Activated CD8-positive, alpha-beta memory T cell treated with anti-CD3 and anti-CD28 coated beads for 36 hours (primary cell): ENCODE results near the gene BLTP2. TPM values are rescaled to one million over a fixed set of nuclear protein-coding genes. Genes with fewer than 3 reads are reported as not detected.
"Not testable (repeated sequence)": the region's sequence is repeated elsewhere in the genome, so short reads cannot be mapped to it uniquely, and the experiment has no call there.

ENCODE experiments used
- CTCF ChIA-PET: fragments of 350-600 bp; sonication (Branson Sonifier 250); formaldehyde crosslinking; loops from one replicate; lab custom pipeline; 2021; ENCODE audit warnings: antibody characterized with exemption; lab: Charles Lee
- POLR2A ChIA-PET: fragments of 350-600 bp; sonication (Branson Sonifier 250); formaldehyde crosslinking; loops from one replicate; lab custom pipeline; 2021; ENCODE audit warnings: antibody characterized with exemption; lab: Charles Lee
- total RNA-seq, 2 experiments: library from RNA; stranded (reverse); gene quantifications; one replicate each; pipeline ENCODE4 v1.2.3, GENCODE V29; 2021

Gene BLTP2
- total RNA-seq, 2 experiments from 2014 or later: 202 to 216 TPM

DNA sequence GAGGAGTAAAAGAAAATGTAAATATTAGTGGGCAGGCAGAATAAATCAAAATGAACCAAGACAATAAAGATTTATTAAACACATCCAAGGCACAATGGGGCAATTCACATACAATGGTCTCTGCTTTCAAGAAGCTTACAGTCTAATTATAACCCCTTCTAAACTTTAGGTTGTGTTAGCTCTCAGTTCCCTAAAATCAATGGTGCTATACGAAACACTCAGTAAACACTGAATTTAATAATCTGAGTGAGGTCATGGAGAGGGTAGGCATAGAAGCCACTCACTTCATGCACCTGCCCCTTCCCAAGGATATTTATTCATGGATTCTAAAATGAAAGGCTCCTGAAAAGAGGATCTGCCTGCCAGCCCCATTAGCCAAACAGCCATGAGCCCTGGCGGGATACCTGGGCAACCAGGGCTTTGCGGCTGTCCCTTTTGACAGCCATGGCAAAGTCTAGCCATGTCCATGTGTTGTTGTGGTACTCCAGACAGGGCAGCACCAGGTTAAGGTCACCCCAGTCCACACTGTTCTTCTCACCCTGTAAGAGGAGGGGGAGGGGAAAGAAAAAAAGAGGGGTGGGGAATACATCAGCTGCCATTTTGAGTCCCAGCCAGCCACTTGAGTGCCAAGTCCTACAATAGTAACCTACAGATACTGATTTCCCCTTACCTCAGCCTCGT lies 29.6 kb downstream of the BLTP2 start:
- ChIA-PET CTCF (interaction anchor here (1.0 kb wide), 1 partner anchor 65 kb away, joined by 3 read pairs; no protein-coding TSS in a partner anchor), POLR2A (no interaction called here)

DNA sequence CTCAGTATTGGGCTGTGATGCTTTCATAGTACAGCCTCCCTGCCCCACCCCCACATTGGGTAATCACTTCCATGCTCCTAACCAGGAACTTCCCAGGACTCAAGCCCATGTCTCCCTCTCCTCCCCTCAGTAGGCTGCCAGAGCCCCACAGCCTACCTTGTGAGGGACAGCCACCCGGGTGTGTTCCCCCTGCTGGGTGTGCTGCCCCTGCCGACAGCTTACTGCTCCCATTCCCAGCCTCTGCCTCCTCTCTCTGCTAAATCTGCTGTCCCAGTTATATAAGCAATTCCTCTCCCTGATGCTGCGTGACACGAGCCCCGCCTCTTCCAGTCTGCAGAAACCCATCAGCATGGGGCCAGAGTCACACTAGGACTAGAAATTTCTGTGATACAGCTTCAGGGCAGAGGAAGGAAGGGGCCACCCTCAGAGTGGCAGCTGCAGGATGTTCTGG lies 31.0 kb downstream of the BLTP2 start, which contains the start of gene RSKR:
RSKR (minus strand) TSS at position 255 of the 451 bp plus-strand sequence; CDS start at position 231, 24 bp downstream.
- ChIA-PET CTCF (interaction anchor here (1.5 to 2.5 kb wide), 3 partner anchors 20 to 121 kb away, joined by 3 to 6 read pairs (median 6); no protein-coding TSS in a partner anchor), POLR2A (no interaction called here)

DNA sequence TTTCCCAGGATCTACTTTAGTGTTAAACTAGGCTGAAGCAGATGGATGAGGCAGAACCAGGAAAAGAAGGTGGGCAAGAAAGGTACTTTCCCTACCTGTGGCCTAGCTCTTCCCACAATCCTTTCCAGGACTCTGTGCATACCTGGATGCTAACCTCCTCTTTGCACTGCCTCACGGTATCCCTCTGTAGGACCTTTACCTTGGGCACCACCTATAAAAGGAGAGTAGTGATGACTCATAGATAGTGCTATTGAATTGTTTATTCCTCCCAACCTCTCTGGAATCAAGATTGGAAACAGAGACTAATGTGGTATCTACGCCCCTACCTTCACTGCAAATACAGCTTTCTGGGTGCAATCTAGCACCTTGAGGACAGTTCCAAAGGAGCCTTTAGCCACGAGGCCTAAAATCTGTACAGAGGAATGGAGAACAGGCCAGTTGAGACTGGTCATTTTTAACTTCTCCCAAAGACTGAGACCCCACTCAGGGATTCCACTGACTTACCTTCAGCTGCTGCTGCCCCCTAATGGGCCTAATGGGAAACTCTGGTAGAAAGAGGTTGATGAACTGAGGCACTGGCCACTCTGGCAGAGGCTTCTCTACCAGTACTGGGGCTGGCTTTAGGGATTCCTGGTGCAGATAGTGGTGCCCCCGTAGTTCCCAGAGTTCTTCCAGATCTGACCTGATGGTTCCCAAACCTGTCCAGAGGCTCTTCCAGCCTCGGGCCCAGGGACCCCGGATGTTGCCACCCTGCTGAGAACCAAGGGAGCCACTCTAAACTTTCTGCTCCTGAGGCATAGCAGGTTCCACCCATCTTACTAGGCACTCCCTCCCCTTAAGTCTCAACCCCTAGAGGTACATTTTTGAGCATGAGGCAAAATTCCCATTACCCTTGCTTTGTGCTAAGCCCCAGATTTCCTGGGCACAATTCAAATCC lies 31.8 kb downstream of the BLTP2 start:
- POLR2A ChIA-PET: no interaction called here

DNA sequence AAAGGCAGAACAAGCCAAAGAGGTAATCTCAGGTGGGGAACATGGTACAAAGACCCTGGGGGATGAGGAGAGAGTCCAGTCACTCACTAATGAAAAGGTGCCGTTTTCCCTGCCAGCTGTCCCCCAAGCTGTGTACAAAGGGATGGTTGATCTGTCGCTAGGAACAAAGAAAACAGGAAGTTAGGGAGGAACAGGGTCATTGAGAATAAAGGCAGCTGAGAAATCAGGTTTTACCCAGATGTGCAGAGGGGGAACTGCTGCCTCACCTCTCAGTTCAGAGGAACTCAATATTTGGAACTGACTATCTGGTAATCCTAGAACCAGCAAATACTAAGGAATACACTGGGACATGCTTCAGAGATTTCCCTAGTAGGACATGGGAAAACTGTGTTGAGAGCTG lies 32.4 kb downstream of the BLTP2 start:
- POLR2A ChIA-PET: no interaction called here

More for the DNA sequence above, 31.8 kb downstream of the BLTP2 start:
- CTCF ChIA-PET: interaction anchor here (0.8 to 2.5 kb wide), 13 partner anchors 12 to 121 kb away, joined by 3 to 6 read pairs (median 3); partner anchors contain the start of gene PIGS

DNA sequence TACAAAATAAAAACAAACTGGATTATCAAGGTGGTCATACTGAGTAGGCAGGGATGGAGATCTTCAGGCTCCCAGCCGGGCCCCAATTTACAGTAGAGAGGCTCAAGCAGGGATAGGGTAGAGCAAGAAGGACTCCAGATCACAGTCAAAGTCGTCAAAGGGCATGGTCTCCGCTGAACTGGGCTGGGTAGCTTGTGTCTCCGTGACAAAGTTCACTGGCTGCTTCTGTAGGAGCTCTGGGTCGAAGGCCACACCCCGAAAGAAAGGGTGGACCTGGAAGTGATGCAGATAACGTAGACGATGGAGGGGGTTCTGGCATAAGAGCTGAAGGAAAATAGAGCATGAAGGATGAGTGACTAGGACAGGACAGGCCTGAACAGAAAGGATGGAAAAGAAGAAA lies 34.6 kb downstream of the BLTP2 start:
- ChIA-PET POLR2A (no interaction called here), CTCF (interaction anchor here (0.7 kb wide), 2 partner anchors 14 to 16 kb away, joined by 3 read pairs; no protein-coding TSS in a partner anchor)

More for the DNA sequence above, 32.4 kb downstream of the BLTP2 start:
- CTCF ChIA-PET: interaction anchor here (0.8 to 2.5 kb wide), 13 partner anchors 12 to 120 kb away, joined by 3 to 6 read pairs (median 3); partner anchors contain the start of gene PIGS

DNA sequence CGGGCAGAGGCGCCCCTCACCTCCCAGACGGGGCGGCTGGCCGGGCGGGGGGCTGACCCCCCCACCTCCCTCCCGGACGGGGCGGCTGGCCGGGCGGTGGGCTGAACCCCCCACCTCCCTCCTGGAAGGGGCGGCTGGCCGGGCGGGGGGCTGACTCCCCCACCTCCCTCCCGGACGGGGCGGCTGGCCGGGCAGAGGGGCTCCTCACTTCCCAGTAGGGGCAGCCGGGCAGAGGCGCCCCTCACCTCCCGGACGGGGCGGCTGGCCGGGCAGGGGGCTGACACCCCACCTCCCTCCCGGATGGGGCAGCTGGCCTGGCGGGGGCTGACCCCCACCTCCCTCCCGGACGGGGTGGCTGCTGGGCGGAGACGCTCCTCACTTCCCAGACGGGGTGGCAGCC lies 40.9 kb downstream of the BLTP2 start:
- CTCF ChIA-PET, POLR2A ChIA-PET: not testable (repeated sequence)

DNA sequence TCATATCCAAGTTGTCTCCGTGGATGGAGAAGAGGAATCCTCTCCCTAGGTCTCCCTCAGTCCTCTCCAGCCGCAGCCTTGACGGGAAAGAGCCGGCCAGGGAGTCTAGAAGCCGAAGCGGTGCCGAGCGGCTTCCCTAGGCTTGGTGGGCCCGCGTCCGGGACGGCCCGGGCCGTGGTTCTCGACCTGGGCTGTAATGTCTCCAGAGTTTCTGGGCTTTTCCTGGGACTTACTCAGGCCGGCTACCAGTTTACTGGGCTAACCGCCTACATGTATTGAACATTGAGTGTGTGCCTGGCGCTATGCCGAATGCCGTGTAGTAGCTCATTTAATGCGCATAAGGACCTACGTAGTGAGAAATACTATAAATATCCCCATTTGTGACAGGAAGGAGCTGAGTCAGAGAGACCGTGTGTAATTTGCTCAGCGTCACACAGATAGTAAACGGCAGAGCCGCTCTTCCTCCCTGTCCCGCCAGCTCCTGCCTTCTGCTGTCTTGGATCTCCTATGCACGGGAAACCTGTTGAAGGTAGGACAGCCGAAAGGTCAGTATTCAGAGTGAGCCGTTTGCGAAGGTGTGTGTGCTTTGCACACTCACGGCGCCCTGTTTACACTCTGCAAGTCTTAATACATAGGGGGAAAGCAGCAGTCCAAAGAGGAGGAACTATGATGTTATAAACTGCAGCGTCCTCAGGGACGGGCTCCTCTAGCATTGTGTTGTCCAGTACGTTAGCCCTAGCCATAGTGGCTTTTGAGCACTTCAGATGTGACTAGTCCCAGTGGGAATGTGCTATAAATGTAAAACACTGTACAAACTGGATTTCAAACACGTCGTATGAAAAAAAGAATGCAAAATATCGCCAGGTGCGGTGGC lies 45.4 kb downstream of the BLTP2 start:
- POLR2A ChIA-PET: interaction anchor here (0.6 to 1.9 kb wide), 11 partner anchors 23 to 352 kb away, joined by 3 to 8 read pairs (median 5); partner anchors contain the start of genes ALDOC, BLTP2, PIGS and POLDIP2

DNA sequence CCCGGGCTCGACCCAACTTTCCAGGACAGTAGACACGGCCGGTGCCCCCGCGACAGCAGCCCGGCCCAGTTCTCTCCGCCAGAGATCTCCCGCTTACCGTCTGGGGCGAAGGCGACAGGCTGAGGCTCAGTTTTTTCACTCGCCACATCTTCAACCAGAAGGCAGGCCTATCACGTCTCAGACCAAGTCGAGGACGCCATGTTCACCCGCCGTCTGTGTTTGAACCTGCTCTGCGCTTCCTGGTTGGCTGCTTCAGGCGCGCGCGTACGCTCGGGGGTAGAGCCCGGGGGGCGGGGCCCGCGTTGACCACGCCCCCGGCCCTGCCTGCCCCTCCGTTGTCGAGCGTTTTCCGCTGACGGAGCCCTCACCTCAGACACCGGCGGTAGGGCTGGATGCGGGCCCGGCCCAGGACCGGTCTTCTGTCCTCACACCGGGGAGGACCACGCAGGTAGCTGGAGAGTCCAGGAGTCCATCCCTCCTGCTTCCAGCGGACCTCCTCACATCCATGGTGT lies 46.1 kb downstream of the BLTP2 start, which contains the start of gene SPAG5:
SPAG5 (minus strand) TSS at position 227 of the 512 bp plus-strand sequence; CDS start at position 148, 79 bp downstream.
- ChIA-PET CTCF (interaction anchor here (0.8 to 1.6 kb wide), 5 partner anchors 14 to 211 kb away, joined by 3 to 9 read pairs (median 4); partner anchors contain the start of genes BLTP2 and PIGS), POLR2A (interaction anchor here (0.5 to 1.9 kb wide), 11 partner anchors 13 to 241 kb away, joined by 3 to 8 read pairs (median 4); partner anchors contain the start of genes PIGS, POLDIP2, SDF2 and SUPT6H)

More for the DNA sequence above, 45.4 kb downstream of the BLTP2 start:
- CTCF ChIA-PET: interaction anchor here (0.8 to 1.6 kb wide), 6 partner anchors 13 to 210 kb away, joined by 3 to 9 read pairs (median 4); partner anchors contain the start of genes ALDOC and BLTP2

DNA sequence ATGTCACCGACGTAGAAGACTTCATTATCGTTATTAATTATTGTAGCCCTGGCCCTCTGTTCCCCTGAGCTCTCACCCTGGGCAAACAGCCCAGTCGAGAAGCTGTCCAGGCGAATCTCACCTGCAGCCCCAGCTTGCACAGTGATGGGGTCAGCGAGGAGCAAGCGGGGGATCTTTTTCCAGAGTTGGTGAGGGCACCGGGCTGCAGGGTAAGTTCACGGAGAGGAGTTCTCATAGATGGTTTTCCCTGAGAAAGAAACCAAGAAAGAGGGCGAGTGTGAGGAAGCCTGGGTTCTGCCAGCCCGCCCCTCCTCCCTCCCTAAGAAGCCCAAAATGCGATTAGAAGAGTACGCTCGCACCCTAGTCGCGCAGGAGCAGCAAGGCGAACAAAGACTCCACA lies 46.6 kb downstream of the BLTP2 start:
- ChIA-PET POLR2A (interaction anchor here (0.5 to 1.1 kb wide), 3 partner anchors 13 to 38 kb away, joined by 3 to 4 read pairs (median 3); partner anchors contain the start of gene PIGS), CTCF (interaction anchor here (0.9 to 1.5 kb wide), 3 partner anchors 27 to 212 kb away, joined by 3 to 5 read pairs (median 4); partner anchors contain the start of gene PIGS)

DNA sequence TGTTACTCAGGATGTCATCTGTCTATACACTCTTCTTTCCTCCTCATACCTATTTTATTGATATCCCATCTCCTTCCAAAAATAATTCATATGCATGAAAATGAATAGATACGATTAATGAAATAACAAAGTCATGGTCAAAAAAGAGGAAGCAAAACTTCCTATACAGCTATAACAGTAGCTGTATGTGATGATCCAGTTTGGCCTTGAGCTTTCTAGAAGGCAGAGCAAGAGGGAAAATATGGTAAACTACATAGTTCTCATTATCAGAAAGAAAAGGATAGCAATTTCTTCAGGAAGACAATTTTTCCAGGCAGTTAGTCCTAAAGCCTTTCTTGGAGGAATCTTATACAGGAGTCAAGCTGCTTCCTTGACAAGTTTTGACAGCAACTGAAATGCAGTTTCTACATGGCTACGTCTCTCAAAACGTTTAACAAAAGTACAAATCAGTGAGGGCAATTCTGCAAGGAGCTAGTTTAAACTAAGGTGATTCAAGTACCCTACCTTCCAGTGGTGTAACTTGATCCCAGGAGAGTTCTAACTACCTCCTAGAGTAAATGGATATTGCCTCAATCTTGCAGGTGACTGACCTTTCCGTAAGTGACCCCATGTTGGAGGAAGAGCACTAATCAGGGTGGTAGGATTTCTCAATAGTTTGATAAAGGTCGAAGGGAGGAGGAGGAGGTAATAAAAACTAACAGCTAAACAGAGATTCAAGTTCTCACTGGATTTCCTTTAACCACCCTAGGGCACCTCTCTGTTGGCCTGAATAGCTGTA lies 47.2 kb downstream of the BLTP2 start:
- CTCF ChIA-PET: interaction anchor here (1.4 kb wide), 1 partner anchor 27 kb away, joined by 4 read pairs; the partner anchor contains the start of gene PIGS
- POLR2A ChIA-PET: interaction anchor here (0.5 to 1.1 kb wide), 4 partner anchors 12 to 209 kb away, joined by 3 to 4 read pairs (median 4); partner anchors contain the start of gene PIGS

Other genes with a start within 250 kb of the BLTP2 start
- 1 to 10 TPM; 6.6 to 6.7 TPM for gene SLC46A1, start 238.9 kb downstream of the BLTP2 start, total RNA-seq
- gene SLC13A2, start 171.5 kb downstream of the BLTP2 start, total RNA-seq: not detected
- gene FOXN1, start 138.8 kb downstream of the BLTP2 start, total RNA-seq: not detected
- 10 to 100 TPM; 27.8 to 35.8 TPM for gene UNC119, start 92.5 kb downstream of the BLTP2 start, total RNA-seq
- 10 to 100 TPM; 50.0 to 50.3 TPM for gene PIGS, start 73.6 kb downstream of the BLTP2 start, total RNA-seq
- 10 to 100 TPM; 35.1 to 36.2 TPM for gene ALDOC, start 68.3 kb downstream of the BLTP2 start, total RNA-seq
- gene SPAG5, start 46.1 kb downstream of the BLTP2 start, total RNA-seq: 10 to 100 TPM; 94.4 to 95.4 TPM
- gene RSKR, start 31.0 kb downstream of the BLTP2 start, total RNA-seq: 10 to 100 TPM; 20.7 to 23.1 TPM
- 10 to 100 TPM; 44.7 to 47.1 TPM for gene SDF2, start 16.7 kb upstream of the BLTP2 start, total RNA-seq
- gene SUPT6H, start 17.0 kb upstream of the BLTP2 start, total RNA-seq: 10 to 100 TPM; 81.7 to 82.6 TPM
- 1 to 10 TPM; 3.9 to 4.8 TPM for gene PROCA1, start 66.7 kb upstream of the BLTP2 start, total RNA-seq
- 10 to 100 TPM in 1 of 2 experiments, 1 to 10 TPM in 1; 8.5 to 11.7 TPM for gene RAB34, start 72.7 kb upstream of the BLTP2 start, total RNA-seq
- gene RPL23A, start 74.8 kb upstream of the BLTP2 start, total RNA-seq: 1,000 to 10,000 TPM; 2,504 to 2,566 TPM
- gene TLCD1, start 81.1 kb upstream of the BLTP2 start, total RNA-seq: 10 to 100 TPM; 20.1 to 22.0 TPM
- gene NEK8, start 83.6 kb upstream of the BLTP2 start, total RNA-seq: 1 to 10 TPM; 6.0 to 6.8 TPM
- 100 to 1,000 TPM; 158 to 159 TPM for gene TRAF4, start 98.9 kb upstream of the BLTP2 start, total RNA-seq
- gene FAM222B, start 197.6 kb upstream of the BLTP2 start, total RNA-seq: 10 to 100 TPM; 20.1 to 20.3 TPM
- 10 to 100 TPM; 72.3 to 76.4 TPM for gene ERAL1, start 209.9 kb upstream of the BLTP2 start, total RNA-seq